Smooth muscle cell (in vitro differentiated cells): ENCODE results near the gene NXN. TPM values are rescaled to one million over a fixed set of nuclear protein-coding genes. Genes with fewer than 3 reads are reported as not detected.
"Not testable (repeated sequence)": the region's sequence is repeated elsewhere in the genome, so short reads cannot be mapped to it uniquely, and the experiment has no call there.

ENCODE experiments used
- DNase-seq: peaks from one replicate; lab custom pipeline; 2025; ENCODE audit not compliant: unreplicated experiment; lab: John Stamatoyannopoulos, UW
- H2AFZ ChIP-seq: fragments of 200-600 bp; sonication (generic); 2 replicates; pipeline ENCODE4 v1.6.0; 2016; ENCODE audit warnings: antibody characterized with exemption, low read depth, mild to moderate bottlenecking
- H3F3A ChIP-seq: fragments of 200-600 bp; sonication (generic); 2 replicates; pipeline ENCODE4 v1.6.0; 2017; ENCODE audit warnings: antibody characterized with exemption, low read depth
- H3K27ac ChIP-seq: fragments of 200-600 bp; sonication (generic); 2 replicates; pipeline ENCODE4 v1.5.1; 2016; ENCODE audit warnings: low read depth, mild to moderate bottlenecking
- H3K27me3 ChIP-seq: fragments of 200-600 bp; sonication (generic); 2 replicates; pipeline ENCODE4 v1.6.1; 2016; ENCODE audit warnings: low read depth, mild to moderate bottlenecking
- H3K36me3 ChIP-seq: fragments of 200-600 bp; sonication (generic); 2 replicates; pipeline ENCODE4 v1.5.1; 2016; ENCODE audit warnings: low read depth
- H3K4me1 ChIP-seq: fragments of 200-600 bp; sonication (generic); 2 replicates; pipeline ENCODE4 v1.5.1; 2016; ENCODE audit warnings: low read depth
- H3K4me2 ChIP-seq: fragments of 200-600 bp; sonication (generic); 2 replicates; pipeline ENCODE4 v1.6.0; 2016; ENCODE audit warnings: mild to moderate bottlenecking
- H3K4me3 ChIP-seq: fragments of 200-600 bp; sonication (generic); 2 replicates; pipeline ENCODE4 v1.5.1; 2016; ENCODE audit warnings: mild to moderate bottlenecking
- H3K79me2 ChIP-seq: fragments of 200-600 bp; sonication (generic); 2 replicates; pipeline ENCODE4 v1.6.0; 2016; ENCODE audit warnings: low read depth, mild to moderate bottlenecking
- H3K9ac ChIP-seq: fragments of 200-600 bp; sonication (generic); 2 replicates; pipeline ENCODE4 v1.6.0; 2016; ENCODE audit warnings: low read depth
- H3K9me3 ChIP-seq: fragments of 200-600 bp; sonication (generic); replicated peaks from 2 replicates; pipeline ENCODE4 v1.5.1; 2016; ENCODE audit warnings: low read depth
- H4K20me1 ChIP-seq: fragments of 200-600 bp; sonication (generic); 2 replicates; pipeline ENCODE4 v1.6.0; 2016; ENCODE audit warnings: low read depth
- CTCF ChIP-seq: fragments of 200-600 bp; sonication (generic); IDR thresholded peaks from 2 replicates; pipeline ENCODE4 v1.5.1; 2017; ENCODE audit warnings: borderline replicate concordance, mild to moderate bottlenecking, antibody characterized with exemption; ENCODE audit not compliant: insufficient read depth, poor library complexity, severe bottlenecking
- WGBS: methylation state at CpG from one replicate; pipeline ENCODE4 v1.1.7; 2016; ENCODE audit warnings: low lambda C conversion rate; 5-methylcytosine and 5-hydroxymethylcytosine counted together
- polyA plus RNA-seq: library from polyadenylated mRNA; unstranded; fragments of >200 nt; fragmentation: Nextera tagmentation; extraction: Ambion mirVana; gene quantifications from 2 replicates; pipeline ENCODE4 v1.2.1, GENCODE V29; 2016
- total RNA-seq: library from RNA; depleted of rRNA; stranded (reverse); fragments of >200 nt; gene quantifications from 2 replicates; pipeline ENCODE4 v1.2.3, GENCODE V29; 2014

The NXN gene
- total and polyA plus RNA-seq, 2 experiments from 2014 or later, result 58.3 to 78.6 TPM

GRCh38 chr17:806346-806745 is 173.2 kb downstream of the NXN start:
- peaks cover 76% of the 10 kb centered on the region for H4K20me1 ChIP-seq
- no peak overlapping the region for H2AFZ ChIP-seq
- TF ChIP-seq CTCF, result no peak
- H3K9ac ChIP-seq, result no peak overlapping the region
- no peaks in the 10 kb centered on the region for H3F3A ChIP-seq
- peaks cover 3% of the 10 kb centered on the region for H3K4me1 ChIP-seq
- H3K27me3 ChIP-seq, result no peaks in the 10 kb centered on the region
- peaks cover 6% of the 10 kb centered on the region for H3K79me2 ChIP-seq
- H3K4me3 ChIP-seq, result no peak overlapping the region
- no peak overlapping the region for H3K4me2 ChIP-seq
- H3K27ac ChIP-seq, result no peak overlapping the region
- H3K9me3 ChIP-seq, result no peaks in the 10 kb centered on the region
- DNase-seq, result no peak
- WGBS, result 94% methylated on average over 13 of the region's 13 CpGs
- H3K36me3 ChIP-seq, result no peaks in the 10 kb centered on the region

- not testable (repeated sequence) for H3K79me2 ChIP-seq, H3K4me2 ChIP-seq, H3K27me3 ChIP-seq, H2AFZ ChIP-seq, H3F3A ChIP-seq, H3K36me3 ChIP-seq, H3K4me1 ChIP-seq, H3K9ac ChIP-seq, H3K4me3 ChIP-seq, H3K27ac ChIP-seq, H3K9me3 ChIP-seq, DNase-seq
- peaks cover 74% of the 10 kb centered on the region for H4K20me1 ChIP-seq
- WGBS, result 94% methylated on average over 17 of the region's 23 CpGs
These were observed 173.7 kb downstream of the NXN start for GRCh38 chr17:805886-806285.

- Histone ChIP-seq H3K36me3 (no peaks in the 10 kb centered on the region), H3K9me3 (no peaks in the 10 kb centered on the region), H3K9ac (no peak overlapping the region), H3K79me2 (no peaks in the 10 kb centered on the region), H3F3A (no peaks in the 10 kb centered on the region), H2AFZ (no peak overlapping the region), H4K20me1 (peaks cover 80% of the 10 kb centered on the region), H3K27ac (no peak overlapping the region), H3K4me3 (no peak overlapping the region), H3K4me2 (no peak overlapping the region), H3K27me3 (no peaks in the 10 kb centered on the region), H3K4me1 (peaks cover 3% of the 10 kb centered on the region)
- no peak for TF ChIP-seq CTCF
- no peak for DNase-seq
- WGBS, result 97% methylated on average over 40 of the region's 41 CpGs
These were observed 174.8 kb downstream of the NXN start for GRCh38 chr17:804541-805435.

GRCh38 chr17:802901-803881 is 176.4 kb downstream of the NXN start:
- DNase-seq, result no peak
- Histone ChIP-seq H3K27ac (no peak overlapping the region), H3K9ac (no peak overlapping the region), H2AFZ (no peak overlapping the region), H3K36me3 (no peaks in the 10 kb centered on the region), H3K4me2 (no peak overlapping the region), H3K9me3 (no peaks in the 10 kb centered on the region), H3F3A (no peaks in the 10 kb centered on the region), H3K27me3 (no peaks in the 10 kb centered on the region), H3K4me1 (peaks cover 3% of the 10 kb centered on the region), H3K4me3 (no peak overlapping the region), H3K79me2 (no peaks in the 10 kb centered on the region), H4K20me1 (peaks cover 66% of the 10 kb centered on the region)
- TF ChIP-seq CTCF, result no peak
- WGBS, result 93% methylated on average over 37 of the region's 37 CpGs
